CD4-positive, alpha-beta T cell treated with Interleukin-6 for 4 hours (primary cell): ENCODE results near the gene NR5A1.

Experiments used
- DNase-seq: peaks from one replicate; pipeline ENCODE4 v3.0.0-alpha.2; 2020; ENCODE audit warnings: mixed read lengths

Gene NR5A1

DNA sequence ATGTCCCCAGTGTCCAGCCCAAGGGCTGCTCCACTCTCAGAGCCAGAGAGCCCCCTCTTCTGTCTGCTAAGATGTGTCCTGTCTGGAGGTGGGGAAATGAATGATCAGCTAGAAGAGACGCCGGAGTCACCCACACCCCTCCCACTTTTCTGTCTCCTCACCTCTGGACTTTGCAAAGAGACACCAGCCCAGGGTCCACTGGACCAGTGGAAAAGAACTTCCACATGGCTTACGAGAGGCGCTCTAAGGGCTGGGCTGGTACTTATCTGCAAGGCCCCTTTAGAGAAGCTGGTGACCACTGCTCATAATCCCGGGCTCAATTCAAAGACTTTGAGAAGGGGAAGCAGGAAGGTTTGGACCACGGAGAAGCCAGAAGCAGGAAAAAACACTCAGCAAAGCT lies 9.2 kb downstream of the NR5A1 start:
- no peak for DNase-seq

DNA sequence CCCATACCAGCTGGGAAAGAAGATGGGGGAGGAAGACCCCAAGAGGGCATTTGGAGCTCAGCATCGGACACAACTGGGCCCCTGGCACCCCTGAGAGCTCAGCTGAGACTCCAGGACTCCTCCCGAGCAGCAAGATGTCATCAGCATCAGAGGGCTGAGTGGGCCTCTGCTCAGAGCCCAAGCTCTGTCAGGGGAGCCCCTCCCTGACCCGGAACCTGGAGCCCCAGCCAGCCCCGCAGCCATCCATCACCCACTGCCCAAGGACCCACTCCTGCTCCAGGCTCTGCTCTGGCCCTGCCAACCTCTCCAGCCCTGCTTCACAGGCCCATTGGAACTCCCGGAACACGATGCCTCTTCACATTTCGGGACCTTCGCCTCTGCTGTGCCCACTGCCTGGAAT lies 9.8 kb downstream of the NR5A1 start:
- DNase-seq, result no peak

DNA sequence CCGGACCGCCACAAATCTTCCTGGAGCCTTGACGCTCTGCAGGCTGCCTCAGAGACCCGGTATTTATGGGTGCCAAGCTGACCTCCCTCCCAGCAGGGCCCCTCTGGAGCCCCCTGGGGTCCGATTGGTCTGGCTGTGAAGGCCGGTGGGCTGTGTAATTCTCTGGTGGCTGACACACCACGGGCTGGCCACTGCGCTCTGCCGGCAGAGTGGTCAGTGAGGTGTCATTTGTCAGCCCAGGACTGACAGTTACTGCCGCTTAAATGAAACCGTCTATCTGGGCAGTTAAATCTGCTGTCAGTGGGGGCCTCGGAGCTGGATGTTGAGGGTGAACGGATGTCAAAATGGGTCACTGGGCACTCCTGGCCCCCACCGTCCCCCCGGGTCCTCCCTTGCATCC lies 10.7 kb downstream of the NR5A1 start:
- DNase-seq, result no peak

DNA sequence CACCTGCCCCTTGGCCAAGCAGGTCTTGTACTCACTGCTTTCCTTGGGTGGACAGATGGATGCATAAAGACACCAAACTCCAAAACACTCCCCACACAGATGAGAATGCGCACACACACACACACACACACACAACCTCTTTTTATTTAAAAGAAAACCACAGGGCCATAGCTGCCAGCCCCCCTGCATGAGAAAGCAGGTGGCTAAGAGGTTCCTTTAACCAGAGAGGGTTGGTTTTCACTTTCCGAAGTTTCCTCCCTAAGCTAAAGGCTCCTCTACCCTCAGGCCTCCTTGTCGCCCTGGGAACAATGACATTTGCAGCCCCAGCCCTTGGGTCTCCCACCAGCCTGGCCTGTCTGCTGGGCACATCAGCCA lies 11.1 kb downstream of the NR5A1 start:
- no peak for DNase-seq

DNA sequence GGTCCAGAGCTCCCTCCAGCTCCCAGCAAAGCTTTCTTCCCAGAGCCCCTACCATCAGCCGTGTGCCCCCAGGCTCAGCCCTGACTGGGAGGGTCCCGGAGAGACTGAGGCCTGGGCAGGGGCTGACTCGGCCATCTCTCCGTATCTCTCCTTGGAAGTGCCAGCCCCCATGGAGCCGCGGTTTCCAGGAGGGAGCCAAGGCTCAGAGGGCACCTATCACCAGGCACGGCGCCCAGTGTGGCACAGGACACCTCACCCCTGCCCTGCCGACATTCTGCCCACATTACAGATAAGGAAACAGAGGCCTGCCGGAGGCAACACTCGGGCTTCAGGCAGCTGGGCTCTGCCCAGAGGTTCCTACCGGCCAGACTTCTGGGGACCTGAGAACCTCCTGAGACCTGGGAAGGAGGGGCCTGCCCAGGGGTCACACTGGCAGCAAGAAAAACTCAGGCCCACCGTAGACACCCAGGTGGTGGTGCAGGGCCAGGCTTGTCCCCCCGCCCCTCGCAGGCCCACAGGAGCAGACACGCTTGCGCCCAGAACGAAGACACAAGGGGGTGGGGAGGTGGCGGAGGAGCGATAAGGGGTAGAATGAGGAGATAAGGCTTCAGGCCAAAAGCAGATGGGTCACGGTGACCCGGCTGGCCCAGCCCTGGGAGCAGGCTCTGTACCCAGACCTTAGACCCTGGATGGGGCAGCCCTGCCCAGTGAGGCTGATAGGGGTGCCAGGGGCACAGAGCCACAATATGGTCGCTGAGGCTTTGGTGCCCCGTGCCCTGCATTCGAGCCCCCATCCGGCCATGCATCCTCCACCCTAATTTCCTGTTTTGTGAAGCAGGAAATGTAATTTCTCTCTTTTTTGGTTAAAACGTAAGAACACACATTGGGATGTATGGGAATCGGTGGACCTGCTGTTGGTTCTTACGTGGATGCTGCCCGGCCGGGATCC lies 11.8 kb downstream of the NR5A1 start:
- DNase-seq, result no peak

DNA sequence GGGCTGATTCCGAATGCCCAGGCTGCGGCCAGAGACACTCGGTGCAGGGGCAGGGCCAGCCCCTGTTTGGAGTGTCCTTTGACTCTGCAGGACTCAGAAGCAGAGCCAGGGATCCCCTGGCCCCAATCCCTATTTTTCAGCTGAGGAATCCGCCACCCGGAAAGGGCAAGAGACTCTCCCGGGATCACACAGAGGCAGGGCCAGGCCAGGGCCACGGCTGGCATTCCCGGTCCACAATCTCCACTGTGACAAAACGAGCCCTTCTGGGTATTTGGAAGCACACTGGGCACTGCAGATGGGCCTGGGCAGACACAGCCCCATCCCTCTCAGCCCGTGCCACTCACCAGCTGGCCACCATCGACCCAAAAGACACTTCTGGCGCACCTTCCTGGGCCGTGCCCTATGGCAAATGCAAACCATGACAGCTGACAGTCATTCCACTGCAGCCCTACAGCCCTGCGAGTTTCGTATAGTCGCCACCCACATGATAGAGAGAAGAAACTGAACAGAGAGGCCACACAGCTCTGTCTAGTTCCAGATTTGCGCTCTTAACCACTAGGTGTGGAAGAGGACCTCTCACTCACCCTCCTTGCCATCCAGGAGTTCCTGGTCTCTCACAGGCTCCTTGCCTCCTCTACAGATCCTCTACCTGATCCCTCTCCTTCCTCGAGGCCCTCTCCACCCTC lies 13.3 kb downstream of the NR5A1 start:
- DNase-seq, result no peak

DNA sequence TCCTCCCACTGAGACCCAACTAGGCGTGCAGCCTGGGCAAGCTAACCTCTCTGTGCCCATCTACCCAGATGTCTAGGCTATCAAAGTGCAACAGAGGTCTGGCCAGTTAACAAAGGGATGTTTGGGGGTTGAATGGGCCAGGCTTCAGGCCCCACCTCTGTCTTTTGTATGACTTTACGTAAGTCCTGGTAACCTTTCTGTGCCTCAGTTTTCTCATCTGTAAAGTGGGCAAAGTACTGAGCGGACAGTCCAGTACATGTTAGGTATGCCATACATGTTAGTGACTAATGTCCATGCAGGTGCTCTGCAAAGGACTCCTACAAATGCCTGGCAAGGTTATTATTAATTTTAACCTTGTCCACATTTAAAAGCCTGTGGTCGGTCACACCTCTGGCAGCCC lies 14.0 kb downstream of the NR5A1 start:
- no peak for DNase-seq

DNA sequence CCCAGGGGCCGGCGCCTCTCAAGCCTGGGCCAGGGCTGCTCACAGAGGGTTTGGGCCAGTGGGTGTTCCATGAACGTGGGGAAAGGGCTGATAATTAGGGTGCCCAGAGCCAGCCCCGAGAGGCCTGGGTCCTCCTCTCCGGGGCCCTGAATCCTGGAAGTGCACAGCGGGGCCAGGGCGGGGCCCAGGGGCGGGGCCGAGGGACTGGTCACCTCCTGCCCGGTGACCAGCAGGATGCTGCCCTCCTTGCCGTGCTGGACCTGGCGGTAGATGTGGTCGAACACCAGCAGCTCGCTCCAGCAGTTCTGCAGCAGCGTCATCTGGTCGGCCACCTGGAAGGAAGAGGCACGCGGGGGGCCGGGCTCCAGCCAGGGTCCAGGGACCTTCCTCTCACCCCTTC lies 14.4 kb downstream of the NR5A1 start:
- DNase-seq, result no peak

DNA sequence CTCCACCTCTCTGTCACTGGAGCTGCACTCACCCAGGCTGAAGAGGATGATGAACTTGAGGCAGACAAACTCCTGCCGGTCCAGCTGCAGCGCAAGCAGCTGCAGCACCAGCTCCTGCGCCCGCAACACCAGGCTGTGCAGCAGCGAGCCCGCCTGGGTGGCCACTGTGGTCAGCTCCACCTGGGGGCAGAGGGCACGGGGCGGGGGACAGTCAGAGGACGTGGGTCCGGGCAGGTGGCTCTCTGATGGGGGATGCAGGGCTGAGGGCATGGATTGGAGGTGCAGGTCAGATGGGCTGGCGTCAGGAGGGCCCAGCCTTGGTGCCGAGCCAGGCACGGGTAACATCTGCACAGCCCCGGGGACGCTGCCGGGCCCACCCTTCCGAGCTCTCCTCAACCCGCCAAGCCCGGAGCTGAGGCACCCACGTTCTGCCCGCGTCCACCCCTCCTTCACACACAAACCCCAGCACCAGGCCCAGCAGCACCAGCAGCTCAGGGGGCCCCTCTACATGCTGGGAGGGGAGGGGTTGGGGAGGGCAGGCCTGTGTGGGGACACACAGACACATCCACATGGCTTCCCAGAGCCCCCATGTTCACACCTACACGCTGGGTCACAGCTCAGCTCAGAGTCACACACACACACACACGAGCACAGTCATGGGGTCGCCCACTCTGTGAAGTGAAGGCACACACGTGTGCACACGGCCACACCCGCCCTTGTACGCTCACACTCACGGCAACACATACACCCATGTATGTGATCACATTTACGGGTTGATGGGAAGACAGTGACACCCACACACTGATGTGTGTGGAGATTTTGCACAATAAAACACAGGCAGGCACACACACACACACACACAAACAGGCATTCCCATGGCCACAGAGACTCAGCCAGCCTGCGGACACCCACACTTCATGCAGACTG lies 15.9 kb downstream of the NR5A1 start:
- no peak for DNase-seq

DNA sequence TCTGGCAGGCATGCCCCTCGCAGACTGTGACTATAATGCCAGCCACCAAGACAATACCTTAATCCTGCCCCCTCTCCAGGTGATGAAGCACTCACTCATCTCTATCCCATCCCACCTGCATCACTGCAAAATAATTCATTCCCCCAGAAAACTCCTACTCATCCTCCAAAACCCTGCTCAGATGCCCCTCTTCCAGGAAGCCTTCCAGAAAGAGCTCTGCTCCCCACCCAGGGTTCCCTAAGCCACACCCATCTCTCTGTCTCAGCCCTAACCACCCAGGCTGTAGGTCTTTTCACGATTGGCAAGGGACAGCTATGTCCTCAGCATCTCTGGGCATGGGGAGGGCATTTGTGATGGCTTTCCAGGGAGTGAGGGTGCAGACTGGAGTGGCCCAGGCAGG lies 17.2 kb downstream of the NR5A1 start:
- DNase-seq, result no peak

DNA sequence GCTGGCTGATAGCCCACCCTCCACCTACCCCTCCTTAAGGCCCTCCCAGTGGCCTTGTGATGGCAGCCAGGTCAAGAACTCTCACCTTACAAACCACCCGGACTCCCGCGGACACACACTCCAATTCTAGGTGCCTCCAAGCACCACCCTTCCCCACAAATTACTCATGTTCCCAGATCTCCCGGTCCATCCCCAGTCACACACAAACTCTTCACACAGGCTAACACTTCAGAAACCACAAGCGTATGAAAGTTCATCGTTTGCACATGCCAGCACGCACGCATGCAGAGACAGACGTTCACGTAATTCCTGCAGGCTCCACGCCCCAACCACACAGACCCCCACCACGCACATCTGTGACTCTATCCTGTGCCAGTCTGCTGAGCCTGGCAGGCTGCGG lies 18.0 kb downstream of the NR5A1 start:
- no peak for DNase-seq

DNA sequence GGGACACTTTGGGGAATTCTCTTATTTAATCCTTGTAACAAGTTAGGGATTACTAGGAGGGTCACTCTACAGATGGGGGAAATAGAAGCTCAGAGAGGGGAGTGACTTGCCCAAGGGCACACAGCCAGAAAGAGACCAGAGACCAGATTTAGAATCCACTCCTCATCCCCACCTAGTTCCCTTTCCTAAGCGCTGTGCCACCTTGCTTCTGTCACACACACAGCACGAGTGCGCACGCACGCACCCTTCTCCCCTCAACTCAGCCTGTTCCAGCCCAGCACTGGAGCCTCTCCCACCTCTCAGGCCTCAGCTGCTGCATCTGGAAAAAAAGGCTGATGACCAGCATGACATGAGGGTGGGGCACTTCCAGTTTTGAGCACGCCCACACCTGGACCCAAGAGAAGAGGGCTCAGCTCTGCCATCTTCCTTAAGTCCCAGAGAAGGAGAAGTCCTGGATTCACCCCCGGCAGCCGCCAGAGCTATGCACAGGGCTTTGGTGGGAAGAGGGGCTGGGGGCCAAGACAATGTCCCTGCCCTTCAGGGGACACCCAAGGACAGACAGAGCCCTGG lies 18.5 kb downstream of the NR5A1 start:
- no peak for DNase-seq

DNA sequence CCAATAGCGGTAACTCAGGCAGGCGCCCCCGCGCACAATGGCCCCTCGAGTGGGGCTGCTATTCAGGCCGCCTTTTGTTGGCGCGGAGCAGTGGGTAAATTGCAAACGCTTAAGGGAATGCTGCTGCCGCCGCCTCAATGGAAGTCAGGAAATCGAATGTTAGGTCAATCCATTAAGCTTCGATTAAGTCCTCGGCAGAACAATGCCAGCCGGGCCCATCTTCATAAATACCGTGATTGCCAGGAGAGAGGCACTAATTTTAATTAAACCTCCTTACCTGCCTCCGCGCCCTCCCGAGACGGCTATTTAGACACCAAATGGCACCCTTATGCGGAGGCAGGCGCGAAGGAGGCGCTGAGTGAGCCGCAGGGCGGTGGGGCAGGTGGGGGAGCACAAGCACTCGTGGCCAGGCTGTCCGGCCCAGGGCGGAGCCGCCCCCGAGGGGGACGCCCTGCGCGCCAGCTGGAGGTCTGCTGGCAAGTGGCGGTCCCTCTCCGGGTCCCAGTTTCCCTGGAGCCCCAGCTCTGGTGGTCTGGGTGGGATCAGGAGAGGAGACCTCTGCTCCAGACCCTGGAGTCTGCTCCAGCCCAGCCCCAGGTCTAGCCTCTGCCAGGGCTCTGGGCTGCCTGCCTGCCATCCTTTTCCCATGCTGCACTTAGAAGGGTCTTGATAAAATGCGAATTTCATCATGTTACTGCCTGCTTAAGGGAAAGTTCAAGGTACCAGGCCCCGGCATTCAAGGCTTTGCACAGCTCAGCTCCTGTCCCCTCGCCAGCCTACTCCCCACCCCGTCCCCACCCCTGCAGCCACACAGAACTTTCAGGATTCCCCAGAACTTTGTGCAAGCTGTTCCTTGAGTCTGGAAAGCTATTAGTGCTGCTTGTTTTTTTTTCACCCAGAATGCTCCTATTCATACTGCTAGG lies 19.7 kb downstream of the NR5A1 start:
- DNase-seq, result no peak

DNA sequence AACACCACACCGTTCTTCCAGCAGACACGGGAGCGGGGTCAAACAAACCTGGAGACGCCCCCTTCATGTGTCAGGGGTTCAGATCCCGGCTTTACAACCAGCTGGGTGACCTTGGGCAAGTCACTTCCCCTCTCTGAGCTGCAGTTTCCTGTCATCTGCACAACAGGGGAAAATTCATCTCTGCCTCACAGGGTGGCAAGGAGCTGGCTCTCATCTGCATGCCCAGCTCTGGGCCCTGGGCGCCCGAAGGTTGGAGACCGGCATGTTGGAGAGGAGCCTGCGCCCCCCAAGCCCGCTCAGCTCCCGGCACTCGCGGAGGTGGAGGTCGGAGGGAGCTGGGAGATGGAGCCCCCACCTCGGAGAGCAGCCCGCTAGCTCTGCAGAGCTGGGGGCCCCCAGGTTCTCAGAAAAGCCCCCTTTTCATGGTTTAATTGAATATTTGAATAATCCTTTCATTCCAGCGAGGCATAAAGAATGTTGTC lies 20.4 kb downstream of the NR5A1 start:
- DNase-seq, result no peak

DNA sequence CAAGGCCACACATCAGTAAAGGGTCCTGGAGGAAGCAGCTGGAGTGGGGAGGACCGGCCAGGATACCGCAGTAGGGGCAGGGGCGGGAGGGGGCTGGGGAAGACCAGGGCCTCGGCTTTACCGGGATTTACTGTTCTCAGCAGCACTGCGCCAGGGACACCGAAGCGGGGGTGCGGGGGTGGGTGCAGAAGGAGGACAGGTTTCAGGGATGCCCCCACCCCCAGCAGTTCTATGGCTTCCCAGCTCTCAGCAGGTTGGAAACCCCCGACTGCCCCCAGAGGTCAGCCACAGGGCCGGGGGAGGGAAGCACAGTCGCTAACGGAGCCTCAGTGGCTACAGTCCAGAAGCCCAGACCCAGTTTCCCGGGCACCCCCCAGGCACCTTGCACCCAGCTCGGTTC lies 21.3 kb downstream of the NR5A1 start:
- no peak for DNase-seq

DNA sequence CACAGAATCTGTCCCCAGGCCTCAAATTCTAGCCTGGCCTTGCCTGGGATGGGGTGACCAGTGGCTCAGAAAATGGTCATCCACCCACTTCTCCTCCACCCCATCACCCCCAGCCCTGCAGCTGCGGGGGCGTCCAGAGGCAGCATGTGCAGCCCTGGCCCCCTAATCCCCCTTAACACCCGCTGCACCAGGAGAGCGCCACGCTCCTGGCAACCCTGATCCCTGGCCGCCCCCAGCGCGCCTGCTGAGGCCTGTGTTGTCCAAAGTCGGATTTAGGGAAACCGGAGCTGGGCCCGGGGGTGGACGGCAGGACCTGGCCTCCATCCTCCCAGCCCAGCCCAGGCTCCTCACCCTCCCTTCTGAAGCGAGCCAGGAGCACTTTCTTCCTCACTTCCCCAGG lies 22.0 kb downstream of the NR5A1 start:
- no peak for DNase-seq

DNA sequence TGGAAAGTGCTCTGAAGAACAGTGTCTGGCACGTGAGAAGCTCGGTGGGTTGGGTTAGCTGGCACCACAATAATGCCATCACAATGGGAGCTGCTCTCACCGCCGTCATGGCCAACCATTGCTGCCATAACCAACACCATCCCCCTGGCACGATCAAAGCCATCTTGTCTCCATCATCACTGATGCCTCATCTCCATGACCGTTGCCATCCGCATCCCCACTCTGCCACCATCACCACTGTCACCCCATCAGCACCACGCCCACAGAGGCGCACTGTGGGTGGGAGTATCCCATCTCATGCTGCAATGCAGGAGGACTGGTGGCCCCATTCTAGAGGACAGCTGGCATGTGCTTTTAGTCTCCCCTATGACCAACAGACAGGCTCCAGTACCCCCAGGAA lies 23.7 kb downstream of the NR5A1 start:
- DNase-seq, result no peak

DNA sequence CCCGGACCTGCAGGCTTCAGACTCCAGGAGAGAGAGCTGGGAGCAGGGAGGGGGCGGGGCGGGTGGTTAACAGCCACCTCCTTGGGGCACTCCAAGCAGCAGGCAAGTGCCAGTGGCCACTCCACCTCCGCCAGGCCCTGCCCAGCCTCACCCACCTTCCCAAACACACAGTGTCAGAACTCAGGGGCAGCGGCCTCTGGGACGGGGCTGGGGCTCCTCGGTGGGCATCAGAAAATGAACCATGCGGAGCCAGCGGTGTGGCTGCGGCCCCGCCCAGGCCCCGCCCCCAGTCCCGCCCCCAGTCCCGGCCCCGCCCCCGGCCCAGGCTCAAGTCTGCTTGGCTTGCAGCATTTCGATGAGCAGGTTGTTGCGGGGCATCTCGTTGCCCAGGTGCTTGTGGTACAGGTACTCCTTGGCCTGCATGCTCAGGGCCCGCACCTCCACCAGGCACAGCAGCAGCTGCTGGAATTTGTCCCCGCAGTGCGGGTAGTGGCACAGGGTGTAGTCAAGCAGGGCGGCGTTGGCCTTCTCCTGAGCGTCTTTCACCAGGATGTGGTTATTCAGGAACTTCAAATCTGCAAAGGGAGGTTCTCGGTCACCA lies 24.7 kb downstream of the NR5A1 start:
- DNase-seq, result no peak

DNA sequence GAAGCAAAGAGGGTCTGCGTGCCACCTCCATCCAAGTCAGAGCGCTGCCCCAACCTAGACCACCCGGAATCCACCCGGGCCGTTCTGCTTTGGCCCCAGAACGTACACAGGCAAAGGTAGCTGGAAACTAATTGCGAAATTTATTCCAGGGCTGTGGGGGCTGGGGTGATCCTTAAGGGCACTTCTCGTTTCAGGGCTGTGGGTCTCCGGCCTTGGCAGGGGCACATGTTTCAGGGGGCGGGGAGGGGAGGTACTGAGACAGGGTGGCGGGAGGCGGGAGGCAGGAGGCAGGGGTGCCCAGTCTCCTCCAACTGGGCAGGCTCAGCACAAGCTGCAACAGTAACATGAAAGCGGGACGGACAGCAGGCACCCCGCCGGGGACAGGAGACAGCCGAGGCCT lies 26.1 kb downstream of the NR5A1 start:
- no peak for DNase-seq

DNA sequence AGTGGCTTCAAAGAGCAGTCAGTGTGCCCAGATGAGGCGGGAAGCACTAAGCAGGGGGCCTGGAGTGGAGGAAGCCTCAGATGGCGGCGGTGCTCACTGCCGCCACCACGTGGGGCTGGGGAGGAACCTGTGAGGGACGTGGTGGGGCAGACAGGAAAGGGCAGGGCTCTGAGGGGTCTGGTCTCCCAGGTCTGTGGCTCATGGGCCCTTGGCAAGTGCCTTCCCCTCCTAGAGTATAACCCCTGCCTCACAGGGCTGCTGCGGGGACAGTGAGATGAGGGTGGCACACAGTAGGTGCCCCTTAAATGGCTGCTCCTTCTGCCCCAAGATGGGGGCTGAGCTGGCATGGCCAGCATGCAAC lies 26.6 kb downstream of the NR5A1 start:
- no peak for DNase-seq

DNA sequence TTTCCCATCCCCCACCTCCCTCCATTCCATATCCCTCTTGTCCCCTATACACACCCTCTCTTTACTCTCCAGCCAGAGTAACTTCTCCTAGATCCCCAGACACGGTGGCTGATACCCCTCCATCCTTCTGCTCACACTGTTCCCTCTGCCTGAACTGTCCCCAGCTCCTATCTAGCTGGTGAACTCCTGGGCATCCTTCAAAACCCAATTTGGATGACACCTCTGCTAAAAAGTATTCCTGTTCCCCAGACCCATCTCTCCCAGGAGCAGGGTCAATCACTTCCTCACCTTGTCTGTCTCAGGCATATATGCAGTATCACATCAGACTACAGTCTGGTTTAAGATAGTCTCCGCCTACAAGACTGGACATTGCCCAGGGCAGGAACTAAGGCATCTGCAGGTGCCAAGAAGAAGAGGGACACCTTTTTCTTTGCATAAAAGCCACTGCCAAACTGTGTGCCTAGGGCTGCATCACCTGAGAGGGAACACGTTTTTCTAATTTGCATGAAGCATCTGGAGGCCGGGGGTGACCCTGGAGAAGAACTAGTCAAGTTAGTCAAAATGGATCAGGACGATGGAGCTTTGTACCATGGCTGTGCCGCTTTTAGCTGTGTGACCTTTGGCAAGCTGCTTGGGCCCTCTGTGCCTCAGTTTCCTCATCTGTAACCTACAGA lies 27.1 kb downstream of the NR5A1 start:
- DNase-seq, result no peak
